HCEC 1CT (cell line): Measurements from ENCODE around the gene SNX15.

ENCODE experiments used
- DNase-seq: peaks from one replicate; pipeline ENCODE4 v3.0.0-alpha.2; 2017

SNX15 gene

DNA sequence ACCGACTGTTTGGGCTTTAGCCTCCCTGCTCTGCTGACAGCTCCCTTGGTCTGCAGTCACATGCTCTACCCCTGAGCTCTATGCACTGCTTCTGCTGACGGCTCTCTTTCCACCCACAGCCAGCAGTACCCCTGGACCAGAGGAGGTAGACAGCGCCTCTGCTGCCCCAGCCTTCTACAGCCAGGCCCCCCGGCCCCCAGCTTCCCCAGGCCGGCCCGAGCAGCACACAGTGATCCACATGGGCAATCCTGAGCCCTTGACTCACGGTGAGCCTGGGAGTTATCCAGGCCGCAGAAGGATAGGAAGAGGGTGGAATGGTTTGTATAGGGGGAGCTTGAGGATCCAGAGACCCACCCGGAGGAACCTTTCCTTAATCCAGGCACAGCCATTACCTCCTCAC is 59.6 kb downstream of the SNX15 start:
- DNase-seq, result no peak

GRCh38 chr11:65087216-65087615 is 60.0 kb downstream of the SNX15 start:
- no peak for DNase-seq

- DNase-seq, result no peak
These were observed 60.6 kb downstream of the SNX15 start for GRCh38 chr11:65087827-65088226.

DNA sequence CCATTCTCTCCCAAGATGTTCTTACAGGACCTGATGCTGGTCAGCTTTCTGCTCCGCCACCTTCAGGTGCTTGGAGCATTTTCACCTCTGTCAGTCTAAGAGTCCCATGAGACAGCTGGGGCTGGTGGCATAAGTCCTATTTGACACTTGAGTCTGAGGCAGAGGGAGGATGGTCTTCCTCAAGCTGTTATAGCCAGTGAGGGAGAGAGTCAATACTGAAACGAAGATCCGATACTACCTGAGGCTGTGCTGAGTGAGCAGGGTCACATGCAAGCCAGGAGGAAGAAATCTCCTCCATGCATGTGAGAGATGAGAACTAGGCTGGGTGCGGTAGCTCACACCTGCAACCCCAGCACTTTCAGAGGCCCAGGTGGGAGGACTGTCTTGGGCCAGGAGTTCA is 62.4 kb downstream of the SNX15 start:
- DNase-seq, result no peak
